Activated CD8-positive, alpha-beta memory T cell treated with anti-CD3 and anti-CD28 coated beads, Interleukin-2, amount 50 U/mL, for 48 hours (primary cell): Measurements from ENCODE around the gene HEG1.

Experiments used
- DNase-seq: peaks from one replicate; pipeline ENCODE4 v3.0.0-alpha.2; 2020

Gene HEG1

DNA sequence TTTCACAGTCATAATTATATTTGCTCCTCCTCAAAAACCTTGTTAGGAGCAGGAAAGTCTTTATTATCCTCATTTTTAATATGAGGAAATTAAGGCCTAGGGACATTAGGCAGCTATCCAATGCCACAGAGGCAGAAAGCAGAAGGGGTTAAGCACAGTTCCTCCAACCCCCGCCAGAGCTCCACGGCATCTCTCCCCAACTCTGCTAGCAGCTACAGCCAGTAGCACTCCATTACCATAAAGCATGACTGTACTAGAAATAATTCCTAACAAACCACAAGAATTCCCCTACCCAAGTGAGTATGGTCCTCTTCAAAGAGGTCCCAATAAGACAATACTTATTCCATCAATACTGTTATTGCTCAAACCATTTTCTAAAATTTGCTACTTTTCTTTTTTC is 9.8 kb downstream of the HEG1 start:
- DNase-seq: no peak

DNA sequence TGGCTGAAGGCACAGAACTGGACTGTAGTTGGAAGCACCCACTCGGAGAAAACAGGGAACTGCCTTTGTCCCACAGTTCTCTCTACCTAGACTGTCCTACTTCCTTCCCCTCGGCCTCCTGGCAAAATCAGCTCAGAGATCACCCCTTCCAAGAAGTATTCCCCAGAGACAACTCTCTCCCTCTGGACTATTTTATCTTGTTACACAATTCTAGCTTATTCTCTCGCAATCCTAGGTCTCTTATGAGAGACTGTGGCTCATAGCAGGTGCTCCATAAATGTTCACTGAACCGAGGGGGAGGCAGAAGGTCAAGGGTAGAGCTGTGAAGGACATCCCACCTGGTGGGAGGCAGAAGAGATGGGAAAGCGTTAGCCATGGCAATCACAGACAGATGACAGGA is 10.6 kb downstream of the HEG1 start:
- no peak for DNase-seq

GRCh38 chr3:125043599-125044151 is 12.1 kb downstream of the HEG1 start:
- no peak for DNase-seq

DNA sequence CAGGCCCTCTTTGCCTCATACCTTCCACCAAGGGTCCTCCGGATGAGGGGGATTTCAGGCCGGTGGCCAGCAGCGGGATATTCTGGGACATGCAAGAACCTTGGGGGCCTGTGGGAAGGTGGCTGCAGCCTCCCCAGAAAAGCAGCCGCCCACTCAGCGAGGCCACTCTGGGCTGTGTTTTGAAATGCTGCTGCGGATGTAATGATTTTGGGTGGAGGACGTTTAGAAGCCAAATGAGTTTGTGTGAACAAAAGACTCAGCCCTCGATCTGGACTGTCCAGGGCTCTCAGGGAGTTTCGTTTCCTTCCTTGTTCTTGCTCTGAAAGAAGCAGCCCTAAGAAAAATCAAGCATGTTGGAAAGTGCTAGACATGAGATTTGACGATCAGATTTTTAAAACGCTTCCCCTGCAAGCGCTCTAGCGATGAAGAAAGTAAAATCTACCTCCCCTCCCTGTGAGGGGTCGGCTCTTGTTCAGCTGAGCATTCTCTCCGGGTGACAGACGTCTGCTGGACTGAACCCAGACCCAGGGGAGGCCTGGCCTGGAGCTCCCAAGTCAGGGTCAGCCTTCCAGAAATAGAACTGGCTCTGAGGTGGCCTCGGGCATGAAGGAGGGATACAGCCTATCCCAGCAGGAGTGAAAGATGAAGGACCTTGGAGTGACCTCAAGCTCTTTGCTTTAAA is 12.9 kb downstream of the HEG1 start:
- DNase-seq: no peak

DNA sequence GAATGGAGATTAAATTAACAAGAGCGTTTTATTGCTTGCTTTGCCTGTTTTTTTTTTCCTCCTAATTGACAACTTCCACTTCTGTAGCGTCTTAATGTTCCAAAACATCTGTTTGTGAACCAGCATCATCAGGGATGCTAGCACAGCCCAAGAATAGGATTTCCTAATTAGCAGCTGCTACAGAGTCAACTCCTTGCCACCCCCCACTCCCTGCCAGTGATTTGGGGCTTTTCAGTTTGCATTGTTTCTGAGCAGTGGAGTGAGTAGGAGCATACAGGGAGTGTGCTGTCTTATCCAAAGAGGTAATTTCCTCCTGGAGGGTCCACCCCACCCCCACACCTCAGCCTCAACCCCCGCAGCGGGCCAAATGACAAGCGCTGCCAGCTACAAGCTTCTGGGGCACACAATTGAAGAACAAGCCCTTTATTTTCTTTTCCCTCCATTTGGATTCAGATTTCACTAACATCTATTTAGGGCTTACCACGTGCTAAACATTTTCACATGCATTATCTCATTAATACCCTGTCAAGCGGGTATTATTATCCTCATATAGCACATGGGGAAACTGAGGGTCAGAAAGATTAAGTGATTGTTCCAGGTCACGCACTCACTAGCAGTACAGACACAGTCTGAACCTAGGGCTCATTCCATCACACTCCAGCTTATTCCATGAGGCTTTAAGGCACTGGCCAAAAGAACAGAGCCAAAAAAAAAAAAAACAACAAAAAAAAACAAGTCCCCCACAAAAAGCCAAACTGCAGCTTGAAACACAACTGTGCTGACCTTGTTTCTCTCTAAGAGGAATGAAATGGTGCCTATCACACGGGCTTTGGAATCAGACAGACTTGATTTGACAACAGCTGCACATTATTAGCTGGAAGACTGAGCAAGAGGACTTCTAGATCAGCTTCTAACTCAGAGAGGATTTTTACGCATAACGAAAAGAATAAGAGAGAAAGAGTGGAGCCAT is 16.4 kb downstream of the HEG1 start:
- no peak for DNase-seq

DNA sequence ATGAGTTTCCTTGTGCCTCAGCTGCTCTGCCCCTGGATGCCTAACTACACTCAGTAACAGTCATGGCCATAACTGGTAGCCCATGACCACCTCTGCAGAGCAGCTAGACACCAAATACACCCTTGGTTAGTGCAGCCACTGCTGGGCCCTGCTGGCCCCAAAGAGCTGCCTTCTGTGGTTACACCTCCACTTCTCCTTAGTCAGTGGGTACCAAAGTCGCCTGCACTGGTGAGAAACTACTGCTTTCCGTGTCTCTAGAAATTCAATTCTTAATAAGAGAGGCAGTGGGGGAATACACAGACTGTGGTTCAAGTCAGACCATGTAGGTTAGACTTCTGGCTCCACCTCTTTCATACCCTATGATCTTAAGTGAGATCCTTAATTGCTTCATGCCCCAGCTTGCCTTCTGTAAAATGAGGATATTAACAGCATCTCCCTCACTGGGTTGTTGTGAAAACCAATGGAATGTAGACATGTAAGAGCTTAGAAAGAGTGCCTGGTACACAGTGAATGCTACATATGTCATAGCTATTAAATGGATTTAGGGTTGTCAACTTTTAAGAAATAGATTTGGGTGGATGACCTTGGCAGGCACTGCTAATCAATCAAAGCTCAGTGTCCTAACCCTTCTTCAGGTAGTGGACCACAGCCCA is 18.2 kb downstream of the HEG1 start:
- no peak for DNase-seq

- DNase-seq: no peak
Observed at GRCh38 chr3:125035217-125035616, 20.6 kb downstream of the HEG1 start.

GRCh38 chr3:125033616-125034015 is 22.2 kb downstream of the HEG1 start:
- DNase-seq: no peak

GRCh38 chr3:125033135-125033534 is 22.7 kb downstream of the HEG1 start:
- DNase-seq: no peak

- DNase-seq: no peak
Observed at GRCh38 chr3:125032683-125033082, 23.1 kb downstream of the HEG1 start.

DNA sequence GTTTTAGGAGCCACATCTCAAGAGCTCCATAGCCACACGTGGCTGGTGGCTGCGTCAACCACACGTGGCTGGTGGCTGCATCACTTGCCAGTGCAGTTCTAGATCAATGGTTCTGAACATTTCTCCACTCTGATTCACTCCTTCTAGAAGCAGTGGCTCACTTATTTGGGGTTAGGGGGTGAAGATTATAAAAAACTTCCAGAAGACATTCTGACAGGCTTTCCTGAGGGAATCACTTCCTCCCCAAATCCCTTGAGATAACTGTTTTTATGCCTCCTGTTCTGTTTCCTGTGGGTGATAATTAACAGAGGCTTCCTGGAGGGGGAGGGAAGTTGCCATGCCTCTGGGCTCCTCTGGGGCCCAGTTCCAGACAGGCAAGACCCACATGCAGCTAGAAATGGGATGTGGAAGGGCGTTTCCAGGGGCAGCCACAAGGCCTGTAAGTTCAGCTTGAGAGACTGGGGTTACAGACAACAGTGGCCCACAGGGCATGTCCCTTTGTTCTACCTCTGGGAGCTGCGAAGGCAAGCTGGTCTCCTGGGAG is 23.6 kb downstream of the HEG1 start:
- DNase-seq: no peak

- DNase-seq: no peak
Observed at GRCh38 chr3:125031544-125031943, 24.3 kb downstream of the HEG1 start.

DNA sequence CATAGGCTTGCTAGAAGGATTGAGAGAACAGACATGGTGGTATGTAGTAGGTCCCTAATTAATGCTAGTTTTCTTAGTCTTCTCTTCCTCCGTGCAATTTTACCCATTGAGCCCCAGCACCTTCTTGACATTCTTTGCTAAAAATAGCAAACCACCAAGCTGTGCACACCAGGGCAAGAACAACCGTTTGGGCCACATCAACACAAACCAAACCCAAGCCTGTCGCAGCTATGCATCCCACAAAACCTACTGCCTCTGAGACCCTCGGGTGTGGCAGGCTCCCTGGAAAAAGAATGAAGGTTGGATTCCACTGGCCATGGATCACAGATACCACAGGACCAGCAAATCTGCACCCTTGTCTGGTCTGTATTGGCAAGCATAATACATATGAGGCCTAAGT is 27.1 kb downstream of the HEG1 start:
- no peak for DNase-seq

GRCh38 chr3:125025642-125026041 is 30.2 kb downstream of the HEG1 start:
- no peak for DNase-seq

GRCh38 chr3:125024817-125025216 is 31.0 kb downstream of the HEG1 start:
- DNase-seq: no peak

DNA sequence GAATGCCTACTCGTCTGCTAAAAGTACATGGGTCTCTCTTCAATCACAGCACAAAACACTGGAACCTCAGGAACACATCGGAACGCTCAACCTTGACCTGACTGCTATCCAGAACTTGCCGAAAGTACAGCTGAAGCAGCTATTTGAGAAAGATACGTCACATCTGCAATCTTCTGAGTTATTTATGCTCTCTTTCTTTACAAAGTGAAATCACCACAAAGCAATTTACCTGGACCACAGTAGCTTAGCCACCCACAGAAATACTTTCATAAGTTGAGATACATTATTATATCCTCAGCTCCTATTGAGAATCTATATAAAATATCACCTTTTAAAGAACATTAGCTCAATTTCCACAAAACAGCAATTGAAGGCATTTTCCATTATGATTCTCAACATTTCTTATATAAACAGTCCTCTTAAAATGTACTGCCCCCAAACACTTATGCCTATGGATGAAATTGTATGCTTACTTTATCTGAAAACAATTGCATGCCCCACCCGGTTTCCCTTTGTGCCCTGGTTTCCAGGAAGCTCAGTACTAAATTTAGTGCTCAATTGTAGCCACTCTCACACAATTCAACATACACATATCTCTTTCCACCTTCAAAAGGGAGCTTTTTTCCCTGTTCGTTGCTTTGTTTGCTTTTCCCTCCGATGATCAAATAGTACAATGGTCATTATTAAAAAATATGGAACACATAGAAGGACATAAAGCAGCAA is 31.8 kb downstream of the HEG1 start:
- DNase-seq: no peak

DNA sequence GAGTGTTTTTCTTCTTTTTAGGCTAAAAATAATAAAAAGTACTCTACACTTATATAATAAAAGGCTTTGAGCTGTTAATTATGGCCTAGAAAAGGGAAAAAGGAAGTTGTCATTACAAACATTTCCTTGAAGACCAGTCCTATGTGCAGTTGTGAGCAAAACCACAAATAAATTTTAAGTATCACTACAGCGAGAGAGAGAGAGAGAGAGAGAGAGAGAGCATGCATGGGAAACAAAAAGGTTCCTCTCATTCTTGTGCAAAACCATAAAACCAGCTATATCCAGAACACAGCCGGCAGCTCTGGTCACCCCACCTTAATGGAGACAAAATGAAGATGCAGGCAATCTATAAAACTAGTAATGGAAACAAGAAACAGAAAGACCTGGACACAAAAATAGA is 33.6 kb downstream of the HEG1 start:
- no peak for DNase-seq

DNA sequence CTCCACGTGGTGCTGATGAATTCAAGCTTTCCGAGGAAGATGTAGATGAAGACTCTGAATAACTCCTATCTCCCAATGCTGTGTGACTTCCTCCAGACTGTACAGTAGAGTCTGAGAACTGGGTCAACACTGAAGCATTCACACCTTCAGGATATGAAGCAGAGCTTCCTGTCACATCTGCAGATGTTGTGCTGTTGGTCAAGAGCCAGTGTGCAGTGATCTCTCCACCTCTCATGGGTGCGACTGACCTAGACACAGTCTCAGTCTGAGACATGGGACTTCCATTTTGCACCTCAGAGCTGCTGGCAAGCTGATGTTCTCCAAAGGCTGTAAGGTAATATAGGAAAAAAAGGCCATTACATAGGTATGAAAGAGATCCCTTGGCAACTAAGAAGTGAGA is 36.5 kb downstream of the HEG1 start:
- no peak for DNase-seq

GRCh38 chr3:125017406-125017805 is 38.4 kb downstream of the HEG1 start:
- no peak for DNase-seq

DNA sequence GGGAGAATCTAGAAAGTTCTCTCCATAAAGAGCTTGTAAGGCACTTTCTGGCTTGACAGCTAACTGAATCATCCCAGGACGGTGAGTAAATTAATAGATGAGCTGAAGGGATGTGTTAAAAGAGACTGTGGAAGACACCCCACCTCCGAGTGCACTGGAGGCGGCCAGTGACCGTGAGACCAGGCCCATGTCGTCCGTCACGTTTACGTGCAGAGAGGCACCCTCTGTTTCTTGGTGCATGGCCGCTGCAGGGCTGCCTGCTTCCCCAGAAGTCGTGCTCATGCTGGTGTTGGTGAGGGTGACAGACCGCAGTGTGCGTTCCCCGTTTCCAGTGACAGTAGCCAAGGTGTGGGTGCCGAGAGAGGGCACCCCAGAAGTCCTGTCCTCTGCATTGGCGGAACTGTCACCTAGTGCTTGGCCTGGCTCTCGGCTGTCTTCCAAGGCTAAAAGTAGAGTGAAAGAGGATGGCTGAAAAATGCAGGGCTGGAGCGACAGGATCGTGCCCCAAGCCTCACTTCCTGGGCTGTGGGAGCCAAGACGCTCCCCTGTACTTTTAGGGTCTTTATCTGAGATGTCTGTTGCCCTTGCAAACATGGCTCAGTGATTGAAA is 41.1 kb downstream of the HEG1 start:
- DNase-seq: no peak

DNA sequence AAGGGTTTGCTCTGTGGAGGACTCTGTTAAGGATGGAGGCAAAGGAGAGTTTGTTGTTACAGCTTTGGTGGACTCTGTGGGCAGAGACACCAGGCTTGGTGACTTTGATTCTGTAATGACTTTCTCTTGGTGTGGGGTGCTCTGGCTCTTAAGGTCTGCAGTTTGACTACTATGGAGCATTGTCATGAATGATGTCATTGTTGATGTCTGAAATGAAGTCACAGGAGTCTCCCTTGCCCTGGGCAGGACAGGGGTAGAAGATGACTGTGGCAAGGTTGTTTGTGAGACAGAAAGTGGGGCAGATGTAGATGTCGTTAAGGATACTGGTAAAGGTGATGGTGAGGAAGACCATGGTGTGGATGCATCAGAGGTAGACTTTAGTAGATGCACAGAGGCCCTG is 42.7 kb downstream of the HEG1 start:
- DNase-seq: no peak

DNA sequence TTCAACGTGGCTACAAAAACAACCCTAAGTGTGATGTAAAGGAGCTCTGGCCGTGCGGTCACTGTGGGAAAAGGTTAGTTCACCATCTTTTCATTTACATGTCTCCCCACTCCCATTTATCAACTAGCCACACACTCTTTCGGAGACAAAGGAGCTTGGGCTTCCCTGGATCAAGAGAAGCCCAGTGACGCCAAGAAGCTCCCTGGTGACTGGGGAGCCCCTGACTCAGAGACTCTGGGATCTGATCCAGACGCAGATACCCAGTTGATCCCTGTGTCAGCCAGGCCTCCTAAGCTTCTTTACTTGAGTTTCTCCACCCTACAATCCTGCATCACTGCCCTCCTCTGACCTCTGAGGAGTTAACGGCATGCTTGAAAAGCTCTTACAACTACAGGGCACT is 43.9 kb downstream of the HEG1 start:
- DNase-seq: no peak
